Stomach smooth muscle (tissue), 2 donors: ENCODE results near the gene AP4M1.
"Not testable (repeated sequence)": the region's sequence is repeated elsewhere in the genome, so short reads cannot be mapped to it uniquely, and the experiment has no call there.

Experiments
- H3K27ac ChIP-seq: one replicate; pipeline ENCODE4 v1.7.0; 2013; ENCODE audit warnings: mild to moderate bottlenecking, low read length, inconsistent platforms
- H3K27me3 ChIP-seq, 2 donors: one replicate each; pipeline ENCODE4 v1.7.0; 2013; ENCODE audit warnings: low read length in 2 of 2; ENCODE audit not compliant: insufficient read depth in 2 of 2, control insufficient read depth in 1 of 2
- H3K36me3 ChIP-seq, 2 donors: one replicate each; pipeline ENCODE4 v1.7.0; 2013; ENCODE audit warnings: low read length in 2 of 2; ENCODE audit not compliant: control insufficient read depth in 2 of 2, insufficient read depth in 2 of 2
- H3K4me1 ChIP-seq: one replicate; pipeline ENCODE4 v1.7.0; 2013; ENCODE audit warnings: low read length; ENCODE audit not compliant: control insufficient read depth, insufficient read depth
- H3K4me3 ChIP-seq, 2 donors: one replicate each; pipeline ENCODE4 v1.7.0; 2013; ENCODE audit warnings: low read length in 2 of 2
- H3K9ac ChIP-seq, 2 donors: one replicate each; pipeline ENCODE4 v1.7.0; 2013; ENCODE audit warnings: low read length in 2 of 2, mild to moderate bottlenecking in 1 of 2
- H3K9me3 ChIP-seq, 2 donors: one replicate each; pipeline ENCODE4 v1.7.0; 2013; ENCODE audit warnings: low read length in 2 of 2; ENCODE audit not compliant: control insufficient read depth in 2 of 2
- donor health status: healthy.
- donor health status: Pancreatic carcinoma.

Gene AP4M1

DNA sequence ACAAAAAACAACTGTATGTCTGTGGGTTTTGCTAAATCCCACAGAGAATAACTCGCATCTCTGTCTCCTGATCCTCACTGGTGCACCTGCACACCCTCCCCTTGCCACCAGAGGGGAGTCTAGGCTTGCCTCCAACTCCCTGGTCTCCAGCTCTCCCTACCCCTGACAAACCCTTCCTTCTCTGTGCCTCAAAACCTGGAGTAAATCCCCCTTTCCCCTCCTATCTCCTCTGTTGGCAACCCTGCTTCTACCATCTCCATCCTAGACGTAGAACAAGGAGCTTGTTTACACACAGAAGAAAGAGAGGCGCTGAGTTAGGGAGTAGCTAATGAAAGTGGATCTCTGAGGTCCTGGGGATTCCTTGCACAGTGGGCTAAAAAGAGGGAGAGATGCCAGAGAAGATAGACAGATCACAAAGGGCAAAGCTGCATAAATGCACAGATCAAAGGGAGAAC lies 31.3 kb downstream of the AP4M1 start:
- no peak overlapping the region for H3K9ac ChIP-seq
- peaks cover 12% of the 10 kb centered on the region for H3K4me1 ChIP-seq
- H3K9me3 ChIP-seq = no peaks in the 10 kb centered on the region
- H3K27ac ChIP-seq = no peak overlapping the region
- H3K4me3 ChIP-seq = no peak overlapping the region
- H3K36me3 ChIP-seq = no peaks in the 10 kb centered on the region
- no peaks in the 10 kb centered on the region for H3K27me3 ChIP-seq

DNA sequence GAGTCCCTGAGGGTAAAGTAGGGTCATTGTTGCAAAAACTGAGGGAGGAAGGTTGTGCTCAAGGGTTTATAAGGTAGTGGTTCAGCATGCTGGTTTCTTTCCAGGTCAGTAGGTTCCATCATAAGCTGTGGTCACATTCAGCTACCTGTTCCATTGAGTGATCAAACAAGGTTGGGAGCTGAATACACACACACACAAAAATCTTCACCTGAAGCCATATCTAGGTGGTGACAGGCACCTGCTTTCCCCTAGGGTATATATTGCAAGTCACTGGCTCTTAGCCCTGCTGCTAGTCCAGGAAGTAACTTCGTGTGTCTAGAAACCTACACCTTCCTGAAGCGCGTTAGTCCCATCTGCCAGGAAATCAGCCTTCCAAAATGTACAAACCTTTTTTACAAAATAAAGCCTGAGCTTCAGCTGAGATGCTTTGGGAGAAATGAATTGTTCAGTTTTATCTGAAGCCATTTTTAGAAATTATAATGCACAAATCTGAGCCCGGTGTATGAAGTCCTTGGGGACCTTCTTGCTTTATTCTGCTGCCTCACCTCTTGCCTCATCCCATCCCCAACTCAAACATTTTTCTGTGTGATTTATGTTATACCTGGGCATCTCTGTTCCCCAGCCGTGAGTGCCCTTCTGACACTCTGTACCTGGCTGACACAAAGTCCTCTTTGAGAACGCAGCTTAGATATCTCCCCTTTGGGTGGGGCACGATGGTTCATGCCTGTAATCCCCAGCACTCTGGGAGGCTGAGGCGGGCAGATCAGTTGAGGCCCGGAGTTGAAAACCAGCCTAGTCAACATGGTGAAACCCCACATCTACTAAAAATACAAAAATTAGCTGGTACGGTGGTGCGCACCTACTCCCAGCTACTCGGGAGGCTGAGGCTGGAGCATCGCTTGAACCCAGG lies 36.7 kb downstream of the AP4M1 start:
- Histone ChIP-seq H3K9me3 (no peaks in the 10 kb centered on the region), H3K9ac (no peak overlapping the region), H3K27ac (no peak overlapping the region), H3K4me1 (no peaks in the 10 kb centered on the region), H3K4me3 (no peak overlapping the region), H3K27me3 (peaks cover 0 to 2% of the 10 kb centered on the region in 2 donors), H3K36me3 (no peaks in the 10 kb centered on the region)

DNA sequence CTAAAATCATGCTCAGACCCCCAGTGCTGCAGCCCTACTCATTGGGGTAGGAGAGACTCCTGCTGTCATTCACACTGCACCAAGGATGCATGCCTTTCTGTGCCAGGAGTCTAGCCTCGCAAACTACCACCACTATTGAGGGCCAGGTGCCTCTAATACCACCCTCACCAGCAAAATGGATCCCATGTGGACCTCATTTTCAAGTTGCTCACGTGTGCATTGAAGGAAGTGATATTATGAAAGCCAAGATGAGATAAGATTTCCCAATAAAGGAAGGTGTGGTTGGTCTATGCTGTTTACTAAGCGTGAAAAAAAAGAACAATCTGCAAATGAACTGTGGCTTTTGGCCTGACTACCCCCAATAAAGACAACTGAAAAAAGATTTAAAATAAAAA lies 40.1 kb downstream of the AP4M1 start:
- H3K27ac ChIP-seq = no peak overlapping the region

DNA sequence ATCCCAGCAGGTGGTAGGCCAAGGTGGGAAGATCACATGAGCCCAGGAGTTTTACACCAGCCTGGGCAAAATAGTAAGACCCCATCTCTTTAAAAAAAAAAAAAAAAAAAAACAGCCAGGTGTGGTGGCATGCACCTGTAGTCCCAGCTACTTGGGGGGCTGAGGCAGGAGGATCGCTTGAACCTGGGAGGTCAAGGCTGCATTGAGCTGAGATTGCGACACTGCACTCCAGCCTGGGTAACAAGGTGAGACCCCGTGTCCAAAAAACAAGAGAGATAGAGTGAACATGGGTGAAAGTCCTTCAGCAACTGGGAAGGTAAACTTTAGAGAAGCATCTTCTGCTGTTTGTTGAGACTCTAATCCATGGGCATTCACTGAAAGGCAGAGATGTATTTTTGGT lies 41.0 kb downstream of the AP4M1 start:
- no peak overlapping the region for H3K4me3 ChIP-seq
- H3K4me1 ChIP-seq = no peaks in the 10 kb centered on the region
- H3K9me3 ChIP-seq = no peaks in the 10 kb centered on the region
- no peak overlapping the region for H3K27ac ChIP-seq
- peaks cover 0 to 2% of the 10 kb centered on the region in 2 donors for H3K27me3 ChIP-seq
- H3K36me3 ChIP-seq = no peaks in the 10 kb centered on the region
- H3K9ac ChIP-seq = no peak overlapping the region

More for the DNA sequence above, 40.1 kb downstream of the AP4M1 start:
- Histone ChIP-seq H3K9me3 (no peaks in the 10 kb centered on the region), H3K4me3 (no peak overlapping the region), H3K9ac (no peak overlapping the region), H3K4me1 (no peaks in the 10 kb centered on the region), H3K27me3 (peaks cover 0 to 2% of the 10 kb centered on the region in 2 donors), H3K36me3 (no peaks in the 10 kb centered on the region)

DNA sequence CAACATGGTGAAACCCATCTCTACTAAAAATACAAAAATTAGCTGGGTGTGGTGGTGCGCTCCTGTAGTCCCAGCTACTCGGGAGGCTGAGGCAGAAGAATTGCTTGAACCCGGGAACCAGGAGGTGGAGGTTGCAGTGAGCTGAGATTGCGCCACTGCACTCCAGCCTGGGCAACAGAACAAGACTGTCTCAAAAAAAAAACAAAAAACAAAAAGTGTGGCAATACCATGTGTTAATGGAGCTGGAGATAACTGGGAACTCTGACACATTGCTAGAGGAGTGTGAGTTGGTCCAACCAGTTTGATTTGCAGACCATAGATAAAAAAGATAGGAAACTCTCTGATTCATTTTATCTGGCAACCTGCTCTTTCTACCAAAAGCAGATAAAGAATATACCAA lies 44.9 kb downstream of the AP4M1 start:
- H3K9me3 ChIP-seq, H3K9ac ChIP-seq, H3K4me3 ChIP-seq, H3K36me3 ChIP-seq, H3K27me3 ChIP-seq, H3K27ac ChIP-seq: not testable (repeated sequence)
- peaks cover 11% of the 10 kb centered on the region for H3K4me1 ChIP-seq

DNA sequence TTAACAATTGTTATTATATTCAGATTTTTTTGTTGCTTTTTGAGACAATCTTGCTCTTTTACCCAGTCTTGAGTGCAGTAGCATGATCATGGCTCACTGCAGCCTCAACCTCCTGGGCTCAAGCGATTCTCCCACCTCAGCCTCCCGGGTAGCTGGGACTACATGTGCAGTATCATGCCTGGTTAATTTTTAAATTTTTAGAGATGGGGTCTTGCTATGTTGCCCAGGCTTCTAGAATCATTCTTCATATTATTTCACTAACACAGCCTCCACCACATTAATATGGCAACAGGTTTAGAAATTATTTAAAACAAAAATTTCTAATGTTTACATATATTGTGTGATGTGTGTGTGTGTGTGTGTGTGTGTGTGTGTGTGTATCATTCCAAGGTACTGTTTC lies 45.8 kb downstream of the AP4M1 start:
- Histone ChIP-seq H3K27me3 (no peaks in the 10 kb centered on the region), H3K4me3 (no peak overlapping the region), H3K9me3 (no peaks in the 10 kb centered on the region), H3K9ac (no peak overlapping the region), H3K4me1 (peaks cover 11% of the 10 kb centered on the region), H3K27ac (no peak overlapping the region), H3K36me3 (no peaks in the 10 kb centered on the region)

DNA sequence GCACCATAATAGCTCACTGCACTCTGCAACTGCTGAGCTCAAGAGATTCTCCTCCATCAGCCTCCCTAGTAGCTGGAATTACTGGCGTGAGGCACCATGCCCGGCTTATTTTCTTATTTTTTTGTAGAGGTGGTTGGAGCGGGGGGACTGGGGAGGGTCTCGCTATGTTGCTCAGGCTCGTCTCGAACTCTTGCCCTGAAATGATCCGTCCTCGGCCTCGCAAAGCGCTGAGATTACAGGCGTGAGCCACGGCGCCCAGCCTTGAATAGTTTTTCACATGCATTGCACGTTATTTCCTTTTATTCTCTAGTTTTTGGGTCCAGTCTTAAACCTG lies 46.7 kb downstream of the AP4M1 start:
- H3K27ac ChIP-seq = peak overlapping the region; percentile 70
- H3K4me1 ChIP-seq = peaks cover 11% of the 10 kb centered on the region
- H3K9ac ChIP-seq = peak overlapping the region; percentile 78 to 81
- peaks cover 0 to 2% of the 10 kb centered on the region in 2 donors for H3K36me3 ChIP-seq
- no peaks in the 10 kb centered on the region for H3K27me3 ChIP-seq
- peak overlapping the region; percentile 79 to 99 for H3K4me3 ChIP-seq
- H3K9me3 ChIP-seq = no peaks in the 10 kb centered on the region

DNA sequence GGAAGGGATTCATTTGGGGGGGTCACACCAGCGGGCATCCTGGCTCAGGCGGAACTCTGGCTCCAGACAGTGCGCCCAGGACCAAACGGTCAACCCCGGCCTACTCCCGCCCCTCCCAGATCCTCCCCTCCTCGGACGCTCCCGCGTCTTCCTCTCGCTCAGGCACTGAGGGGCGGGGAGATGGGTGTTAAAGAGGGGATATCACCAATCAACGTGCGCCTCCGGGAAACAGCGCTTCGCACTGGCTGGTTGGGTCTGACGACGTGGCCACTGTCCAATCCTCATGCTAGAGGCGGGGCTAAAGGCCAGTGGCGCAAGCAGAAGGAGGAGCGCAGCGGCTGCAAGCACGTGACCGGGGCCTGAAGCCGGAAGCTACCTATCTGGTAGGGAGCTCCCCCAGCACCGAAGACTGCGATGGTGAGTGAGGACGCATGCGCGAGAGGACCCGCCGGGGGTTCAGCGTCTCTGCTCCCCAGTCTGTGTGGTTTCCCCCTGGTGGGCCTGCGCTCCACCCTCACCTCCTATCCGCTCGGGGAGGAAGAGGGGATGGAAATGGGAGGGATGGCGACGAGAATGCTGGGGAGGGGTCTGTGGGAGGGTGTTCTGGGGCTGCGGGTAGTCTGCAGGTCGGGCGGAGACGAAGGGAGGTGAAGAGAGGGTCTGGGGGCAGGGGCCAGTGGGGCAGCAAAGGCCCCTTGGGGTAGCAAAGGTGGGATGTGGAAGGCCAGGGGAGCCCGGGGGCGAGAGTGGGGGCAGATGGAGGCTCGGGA lies 47.3 kb downstream of the AP4M1 start, which contains the start of gene LAMTOR4:
Gene LAMTOR4 (plus strand): TSS at position 360 of the 770 bp plus-strand sequence. CDS start 55 bp downstream, at position 415.
- H3K27me3 ChIP-seq = no peaks in the 10 kb centered on the region
- peaks cover 11% of the 10 kb centered on the region for H3K4me1 ChIP-seq
- peak within 1 kb of the TSS; percentile 70 for H3K27ac ChIP-seq
- peaks cover 0 to 7% of the 10 kb centered on the region in 2 donors for H3K36me3 ChIP-seq
- H3K4me3 ChIP-seq = peak within 1 kb of the TSS; percentile 88 to 99
- no peaks in the 10 kb centered on the region for H3K9me3 ChIP-seq
- H3K9ac ChIP-seq = peak within 1 kb of the TSS; percentile 94 to 96

DNA sequence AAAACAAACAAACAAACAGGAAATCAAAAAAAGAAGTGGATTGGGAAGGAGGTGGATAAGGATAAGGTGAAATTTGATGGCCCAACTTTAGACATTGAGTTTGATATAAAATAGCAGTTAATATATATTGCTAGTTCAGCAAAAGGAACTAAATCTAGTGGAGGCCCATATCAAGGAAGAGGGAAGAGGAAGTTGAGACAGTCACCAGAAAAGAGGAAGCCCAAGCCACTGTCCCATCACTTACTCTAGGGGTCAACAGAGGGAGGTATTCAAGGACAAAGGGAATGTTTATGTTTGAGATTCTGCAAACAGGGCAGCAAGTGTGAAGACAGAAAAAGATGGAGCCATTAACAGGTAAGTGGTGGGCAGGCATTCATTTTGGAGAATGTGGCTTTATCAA lies 51.0 kb downstream of the AP4M1 start:
- Histone ChIP-seq H3K9ac (no peak overlapping the region), H3K4me1 (peaks cover 23% of the 10 kb centered on the region), H3K27ac (no peak overlapping the region), H3K27me3 (no peaks in the 10 kb centered on the region), H3K4me3 (no peak overlapping the region), H3K36me3 (peaks cover 11 to 22% of the 10 kb centered on the region in 2 donors), H3K9me3 (no peaks in the 10 kb centered on the region)

DNA sequence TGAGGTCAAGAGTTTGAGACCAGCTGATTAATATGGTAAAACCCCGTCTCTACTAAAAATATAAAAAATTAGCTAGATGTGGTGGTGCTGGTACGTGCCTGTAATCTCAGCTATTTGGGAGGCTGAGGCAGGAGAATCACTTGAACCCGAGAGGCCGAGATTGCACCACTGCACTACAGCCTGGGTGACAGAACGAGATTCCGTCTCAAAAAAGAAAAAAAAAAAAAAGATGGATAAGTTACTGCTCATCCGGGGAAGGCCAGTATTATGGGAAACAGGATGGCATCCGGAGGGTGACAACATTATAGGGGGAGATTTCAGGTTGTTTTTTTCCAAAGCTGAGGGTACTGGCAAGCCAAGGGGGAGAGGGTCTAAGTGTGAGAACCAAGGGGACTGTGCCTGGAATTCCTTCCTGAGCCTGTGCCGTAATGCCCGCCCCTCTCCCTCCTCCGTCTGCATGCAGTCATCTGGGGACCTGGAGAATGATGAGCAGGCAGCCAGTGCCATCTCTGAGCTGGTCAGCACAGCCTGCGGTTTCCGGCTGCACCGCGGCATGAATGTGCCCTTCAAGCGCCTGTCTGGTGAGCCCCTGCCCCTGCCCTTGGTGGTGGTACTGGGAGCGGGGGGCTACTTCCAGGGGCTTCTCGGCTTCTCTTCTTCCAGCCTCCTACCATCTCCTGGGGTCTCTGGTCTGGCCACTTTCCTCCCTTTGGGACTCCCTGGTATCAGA lies 51.7 kb downstream of the AP4M1 start:
- no peak overlapping the region for H3K27ac ChIP-seq
- no peaks in the 10 kb centered on the region for H3K9me3 ChIP-seq
- no peaks in the 10 kb centered on the region for H3K27me3 ChIP-seq
- H3K36me3 ChIP-seq = peaks cover 11 to 22% of the 10 kb centered on the region in 2 donors
- H3K4me3 ChIP-seq = no peak overlapping the region
- no peak overlapping the region for H3K9ac ChIP-seq
- H3K4me1 ChIP-seq = peaks cover 28% of the 10 kb centered on the region
